Right renal pelvis (tissue), 4 donors: ENCODE results near the gene TAB2. TPM values are rescaled to one million over a fixed set of nuclear protein-coding genes. Genes with fewer than 3 reads are reported as not detected.
"Not testable (repeated sequence)": the region's sequence is repeated elsewhere in the genome, so short reads cannot be mapped to it uniquely, and the experiment has no call there.

Experiments
- DNase-seq, 4 donors: peaks; one replicate each; pipeline ENCODE4 v3.0.0-alpha.2; 2013; ENCODE audit warnings: low read depth in 4 of 4, low spot score in 3 of 4, missing footprints in 1 of 4
- polyA plus RNA-seq, 4 donors: library from polyadenylated mRNA; unstranded; fragments of 120-200 nt; gene quantifications; one replicate each; pipeline ENCODE4 v1.2.1, GENCODE V29; 2013; ENCODE audit not compliant: insufficient read length in 4 of 4

The TAB2 gene
- polyA plus RNA-seq, 4 donors, result 82.9 to 110 (median 104) TPM

- no peak for DNase-seq
These were observed 5.7 kb upstream of the TAB2 start for GRCh38 chr6:149311766-149312165.

- DNase-seq, result no peak
These were observed 4.4 kb upstream of the TAB2 start for GRCh38 chr6:149313070-149313469.

- DNase-seq, result no peak
These were observed 3.7 kb upstream of the TAB2 start for GRCh38 chr6:149313861-149314260.

- DNase-seq, result no peak
These were observed 3.1 kb upstream of the TAB2 start for GRCh38 chr6:149314325-149314905.

- DNase-seq, result no peak
These were observed 1.3 kb upstream of the TAB2 start for GRCh38 chr6:149316108-149316727.

- peak; percentile 72 to 82 (median 80) for DNase-seq
These were observed 520 bp upstream of the TAB2 start for GRCh38 chr6:149316740-149317643.

GRCh38 chr6:149318581-149319286 is 1.2 kb downstream of the TAB2 start:
- no peak for DNase-seq

- DNase-seq, result no peak
These were observed 1.9 kb downstream of the TAB2 start for GRCh38 chr6:149319422-149319821.

- not testable (repeated sequence) for DNase-seq
These were observed 2.5 kb downstream of the TAB2 start for GRCh38 chr6:149320016-149320415.

GRCh38 chr6:149320796-149321195 is 3.3 kb downstream of the TAB2 start:
- no peak for DNase-seq

- DNase-seq, result no peak
These were observed 5.8 kb downstream of the TAB2 start for GRCh38 chr6:149323353-149323752.

- DNase-seq, result no peak
These were observed 6.4 kb downstream of the TAB2 start for GRCh38 chr6:149323925-149324324.

- DNase-seq, result no peak
These were observed 6.9 kb downstream of the TAB2 start for GRCh38 chr6:149324428-149324827.

- DNase-seq, result no peak
These were observed 8.2 kb downstream of the TAB2 start for GRCh38 chr6:149325648-149326236.

- no peak for DNase-seq
These were observed 10.1 kb downstream of the TAB2 start for GRCh38 chr6:149327638-149328037.

GRCh38 chr6:149328083-149328482 is 10.6 kb downstream of the TAB2 start:
- DNase-seq, result no peak

- no peak for DNase-seq
These were observed 12.0 kb downstream of the TAB2 start for GRCh38 chr6:149329529-149329928.

- DNase-seq, result no peak
These were observed 12.6 kb downstream of the TAB2 start for GRCh38 chr6:149330133-149330532.

GRCh38 chr6:149331043-149331807 is 13.7 kb downstream of the TAB2 start:
- no peak for DNase-seq

- no peak for DNase-seq
These were observed 14.4 kb downstream of the TAB2 start for GRCh38 chr6:149331871-149332270.
